HUES48 (cell line): Measurements from ENCODE around the gene SIMC1.
"Not testable (repeated sequence)": the region's sequence is repeated elsewhere in the genome, so short reads cannot be mapped to it uniquely, and the experiment has no call there.

ENCODE experiments used
- H3K27ac ChIP-seq: one replicate; pipeline ENCODE4 v1.7.0; 2013; ENCODE audit warnings: low read depth, low read length, inconsistent platforms
- H3K27me3 ChIP-seq: 2 replicates; pipeline ENCODE4 v1.6.1; 2013; ENCODE audit warnings: mild to moderate bottlenecking, low read length; ENCODE audit not compliant: control insufficient read depth, insufficient read depth
- H3K36me3 ChIP-seq: 2 replicates; pipeline ENCODE4 v1.6.1; 2013; ENCODE audit warnings: low read length; ENCODE audit not compliant: control insufficient read depth, insufficient read depth
- H3K4me1 ChIP-seq: 2 replicates; pipeline ENCODE4 v1.6.1; 2013; ENCODE audit warnings: mild to moderate bottlenecking, low read length; ENCODE audit not compliant: control insufficient read depth, insufficient read depth
- H3K4me3 ChIP-seq: 2 replicates; pipeline ENCODE4 v1.5.1; 2013; ENCODE audit warnings: mild to moderate bottlenecking, low read depth, low read length
- H3K9ac ChIP-seq: 2 replicates; pipeline ENCODE4 v1.6.1; 2013; ENCODE audit warnings: mild to moderate bottlenecking, low read depth, low read length, moderate library complexity
- H3K9me3 ChIP-seq: 2 replicates; pipeline ENCODE4 v1.6.1; 2013; ENCODE audit warnings: low read length; ENCODE audit not compliant: control insufficient read depth, insufficient read depth

The SIMC1 gene

DNA sequence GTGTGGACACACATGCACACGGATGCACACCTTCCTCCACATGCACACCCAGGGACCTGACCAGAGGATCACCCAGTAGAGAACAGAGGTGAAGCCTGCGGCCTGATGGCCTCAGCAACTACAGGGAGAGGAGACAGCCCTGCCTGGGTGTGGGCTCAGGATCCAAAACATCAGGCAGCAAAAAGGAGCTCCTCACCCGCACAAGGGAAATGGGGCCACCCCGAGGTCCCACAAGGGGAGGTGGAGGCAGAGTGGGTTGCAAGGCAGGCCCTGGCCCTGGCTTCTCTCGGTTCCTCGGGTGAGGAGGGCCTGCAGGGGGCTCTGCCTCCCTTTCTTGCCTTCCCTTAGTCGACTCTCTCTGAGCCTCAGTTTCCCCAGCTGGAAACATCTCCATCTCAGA, 41.4 kb upstream of the SIMC1 start:
- not testable (repeated sequence) for H3K36me3 ChIP-seq, H3K9ac ChIP-seq, H3K4me3 ChIP-seq, H3K4me1 ChIP-seq, H3K9me3 ChIP-seq, H3K27ac ChIP-seq
- peaks cover 61% of the 10 kb centered on the region for H3K27me3 ChIP-seq

DNA sequence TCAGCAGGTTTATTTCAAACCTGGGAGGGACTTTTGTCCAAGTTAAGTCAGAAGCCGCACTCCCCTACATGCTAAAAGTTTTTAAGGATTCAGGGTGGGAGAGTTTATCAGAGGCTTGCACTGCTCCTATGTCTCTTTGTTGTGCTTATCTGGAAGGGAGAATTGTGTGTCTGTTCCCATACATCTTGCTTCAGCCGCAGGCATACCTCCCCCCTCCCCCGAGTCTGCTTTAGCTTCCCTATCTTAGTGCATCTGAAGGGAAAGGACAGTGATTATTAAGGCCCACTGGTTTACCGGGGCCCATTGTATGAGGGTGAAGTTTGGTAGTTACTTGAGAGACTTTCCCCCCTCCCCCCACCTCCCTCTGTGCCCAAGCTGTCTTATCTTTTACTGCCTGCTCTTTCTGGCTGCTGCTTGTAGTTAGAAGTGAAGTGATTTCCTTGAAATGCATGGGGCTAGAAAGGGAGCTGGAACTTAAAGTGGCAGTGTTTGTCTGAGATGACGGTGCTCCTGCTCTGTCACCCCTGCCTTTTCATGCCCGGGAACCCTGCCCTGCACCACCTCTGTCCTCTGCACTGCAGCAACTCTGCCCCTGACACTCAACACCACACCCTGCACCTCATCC, 40.9 kb upstream of the SIMC1 start:
- not testable (repeated sequence) for H3K9me3 ChIP-seq, H3K27ac ChIP-seq, H3K9ac ChIP-seq, H3K36me3 ChIP-seq, H3K4me3 ChIP-seq, H3K4me1 ChIP-seq
- H3K27me3 ChIP-seq: peaks cover 57% of the 10 kb centered on the region

DNA sequence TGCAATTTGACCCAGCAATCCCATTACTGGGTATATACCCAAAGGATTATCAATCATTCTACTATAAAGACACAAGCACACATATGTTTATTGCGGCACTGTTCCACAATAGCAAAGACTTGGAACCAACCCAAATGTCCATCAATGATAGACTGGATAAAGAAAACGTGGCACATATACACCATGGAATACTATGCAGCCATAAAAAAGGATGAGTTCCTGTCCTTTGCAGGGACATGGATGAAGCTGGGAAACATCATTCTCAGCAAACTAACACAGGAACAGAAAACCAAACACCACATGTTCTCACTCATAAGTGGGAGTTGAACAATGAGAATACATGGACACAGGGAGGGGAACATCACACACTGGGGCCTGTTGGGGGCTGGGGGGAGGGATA, 39.9 kb upstream of the SIMC1 start:
- peaks cover 52% of the 10 kb centered on the region for H3K27me3 ChIP-seq
- not testable (repeated sequence) for H3K27ac ChIP-seq, H3K9me3 ChIP-seq, H3K4me3 ChIP-seq, H3K9ac ChIP-seq, H3K4me1 ChIP-seq, H3K36me3 ChIP-seq

DNA sequence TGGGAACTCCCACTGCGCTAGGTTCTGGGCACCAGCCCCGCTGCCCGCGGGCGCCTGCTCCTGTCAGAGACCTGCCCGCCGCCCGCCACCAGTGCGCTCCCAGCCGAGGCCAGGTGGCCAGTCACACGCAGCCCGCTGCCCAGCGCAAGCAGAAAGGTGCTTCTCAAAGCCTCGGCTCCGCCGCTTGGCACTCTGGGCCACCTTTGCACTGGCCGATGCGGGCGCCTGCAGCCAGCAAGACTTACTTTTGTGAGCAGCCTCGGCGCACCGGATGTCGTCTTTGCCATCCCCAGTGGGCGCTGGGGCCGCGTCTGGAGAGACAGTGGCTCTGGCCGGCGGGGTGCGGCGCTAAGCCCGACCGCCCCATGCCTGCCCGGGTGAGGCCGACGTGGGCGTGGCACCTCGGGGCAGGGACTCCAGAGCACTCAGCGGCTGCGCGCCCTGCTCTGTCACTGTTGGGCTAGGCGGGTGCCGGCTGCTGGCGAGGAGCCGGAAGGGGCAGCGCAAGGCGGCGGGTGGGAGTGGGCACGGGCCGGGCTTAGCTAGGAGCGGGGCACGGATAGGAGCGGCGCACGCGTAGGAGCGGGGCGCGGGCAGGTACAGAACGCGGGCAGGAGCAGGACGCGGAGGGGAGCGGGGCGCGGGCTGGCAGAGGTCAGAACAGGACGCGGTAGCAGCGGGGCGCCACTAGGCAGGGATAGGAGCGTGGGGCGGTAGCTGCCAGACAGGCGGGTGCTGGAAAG, 39.1 kb upstream of the SIMC1 start:
- H3K27me3 ChIP-seq: peaks cover 46% of the 10 kb centered on the region
- not testable (repeated sequence) for H3K9ac ChIP-seq, H3K36me3 ChIP-seq, H3K4me1 ChIP-seq, H3K27ac ChIP-seq, H3K9me3 ChIP-seq
- H3K4me3 ChIP-seq: peak overlapping the region; percentile 58

DNA sequence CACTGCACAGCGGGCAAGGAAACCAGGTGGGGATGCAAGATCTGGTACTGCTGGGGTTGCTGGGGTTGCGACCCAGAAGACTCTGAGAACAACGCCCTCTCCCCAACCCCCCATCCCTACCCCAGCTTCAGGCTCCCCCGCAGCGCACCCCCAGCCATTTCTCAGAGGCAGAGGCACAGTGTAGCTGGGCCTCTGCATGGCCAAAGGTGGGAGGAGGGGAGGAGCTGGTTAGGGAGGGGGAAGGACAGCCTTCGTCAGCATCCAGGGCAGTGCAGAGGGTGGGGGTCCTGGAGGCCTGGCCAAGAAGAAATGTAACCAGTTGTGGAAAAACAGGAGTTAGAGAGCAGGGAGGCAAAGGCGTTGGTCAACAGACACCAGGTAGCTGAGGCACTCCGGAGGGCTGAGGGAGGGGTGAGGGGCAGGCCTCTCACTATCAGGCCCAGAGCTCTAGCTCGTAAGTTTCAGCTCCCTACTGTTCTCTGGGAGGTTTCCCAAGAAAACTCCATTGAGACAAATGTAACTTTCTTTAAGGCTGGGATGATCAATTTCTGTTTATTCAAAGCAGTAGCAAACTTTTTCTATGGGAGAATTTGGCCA, 38.3 kb upstream of the SIMC1 start:
- not testable (repeated sequence) for H3K27ac ChIP-seq, H3K9ac ChIP-seq, H3K9me3 ChIP-seq, H3K4me1 ChIP-seq, H3K36me3 ChIP-seq
- Histone ChIP-seq H3K4me3 (peak overlapping the region; percentile 58; the same call in 1 of the 2 replicates), H3K27me3 (peaks cover 43% of the 10 kb centered on the region)

DNA sequence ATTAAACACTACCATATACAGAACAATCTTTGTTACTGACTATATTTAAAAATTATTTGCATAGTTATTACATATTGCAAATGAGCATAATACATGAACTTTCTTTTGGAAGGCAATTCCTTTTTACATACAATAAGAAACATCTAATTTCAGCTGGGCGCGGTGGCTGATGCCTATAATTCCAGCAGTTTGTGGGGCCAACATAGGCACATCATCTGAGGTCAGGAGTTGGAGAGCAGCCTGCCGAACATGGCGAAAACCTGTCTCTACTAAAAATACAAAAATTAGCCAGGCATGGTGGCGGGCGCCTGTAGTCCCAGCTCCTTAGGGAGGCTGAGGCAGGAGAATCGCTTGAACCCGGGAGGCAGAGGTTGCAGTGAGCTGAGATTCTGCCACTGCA, 36.4 kb upstream of the SIMC1 start:
- no peak overlapping the region for H3K9ac ChIP-seq
- H3K27me3 ChIP-seq: peaks cover 35% of the 10 kb centered on the region
- H3K4me3 ChIP-seq: no peak overlapping the region
- no peaks in the 10 kb centered on the region for H3K36me3 ChIP-seq
- no peak overlapping the region for H3K27ac ChIP-seq
- H3K4me1 ChIP-seq: no peaks in the 10 kb centered on the region
- H3K9me3 ChIP-seq: no peaks in the 10 kb centered on the region

DNA sequence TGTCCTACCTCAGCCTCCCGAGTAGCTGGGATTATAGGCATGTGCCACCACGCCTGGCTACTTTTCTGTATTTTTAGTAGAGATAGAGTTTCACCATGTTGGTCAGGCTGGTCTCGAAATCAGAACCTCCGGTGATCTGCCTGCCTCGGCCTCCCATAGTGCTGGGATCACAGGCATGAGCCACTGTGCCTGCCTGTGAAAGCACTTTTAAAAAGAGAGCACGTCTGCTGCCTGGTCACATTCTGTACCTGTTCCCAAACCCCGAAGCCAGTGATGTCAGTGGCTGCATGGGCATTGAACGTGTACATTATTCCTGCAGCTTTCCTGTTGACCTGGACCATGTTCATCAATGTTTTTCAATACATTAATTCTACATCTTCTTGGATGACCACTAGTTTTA, 35.1 kb upstream of the SIMC1 start:
- Histone ChIP-seq H3K9ac (no peak overlapping the region), H3K9me3 (no peaks in the 10 kb centered on the region), H3K4me3 (no peak overlapping the region), H3K27me3 (peaks cover 23% of the 10 kb centered on the region), H3K4me1 (no peaks in the 10 kb centered on the region), H3K27ac (no peak overlapping the region), H3K36me3 (no peaks in the 10 kb centered on the region)

DNA sequence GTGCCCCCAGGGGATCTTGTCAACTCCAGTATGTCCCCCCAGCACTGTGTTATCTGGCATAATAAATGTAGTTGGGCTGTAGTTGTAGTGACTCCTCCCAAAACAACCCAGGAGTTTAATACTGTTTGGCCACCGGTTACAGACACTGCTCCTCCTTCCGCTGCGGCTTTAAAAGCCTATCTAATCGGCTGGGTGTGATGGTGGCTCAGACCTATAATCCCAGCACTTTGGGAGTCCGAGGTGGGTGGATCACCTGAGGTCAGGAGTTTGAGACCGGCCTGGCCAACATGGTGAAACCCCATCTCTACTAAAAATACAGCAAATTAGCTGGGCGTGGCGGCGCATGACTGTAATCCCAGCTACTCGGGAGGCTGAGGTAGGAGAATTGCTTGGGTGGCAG, 34.7 kb upstream of the SIMC1 start:
- not testable (repeated sequence) for H3K4me1 ChIP-seq, H3K9ac ChIP-seq, H3K4me3 ChIP-seq, H3K36me3 ChIP-seq, H3K9me3 ChIP-seq, H3K27ac ChIP-seq
- peaks cover 19% of the 10 kb centered on the region for H3K27me3 ChIP-seq

DNA sequence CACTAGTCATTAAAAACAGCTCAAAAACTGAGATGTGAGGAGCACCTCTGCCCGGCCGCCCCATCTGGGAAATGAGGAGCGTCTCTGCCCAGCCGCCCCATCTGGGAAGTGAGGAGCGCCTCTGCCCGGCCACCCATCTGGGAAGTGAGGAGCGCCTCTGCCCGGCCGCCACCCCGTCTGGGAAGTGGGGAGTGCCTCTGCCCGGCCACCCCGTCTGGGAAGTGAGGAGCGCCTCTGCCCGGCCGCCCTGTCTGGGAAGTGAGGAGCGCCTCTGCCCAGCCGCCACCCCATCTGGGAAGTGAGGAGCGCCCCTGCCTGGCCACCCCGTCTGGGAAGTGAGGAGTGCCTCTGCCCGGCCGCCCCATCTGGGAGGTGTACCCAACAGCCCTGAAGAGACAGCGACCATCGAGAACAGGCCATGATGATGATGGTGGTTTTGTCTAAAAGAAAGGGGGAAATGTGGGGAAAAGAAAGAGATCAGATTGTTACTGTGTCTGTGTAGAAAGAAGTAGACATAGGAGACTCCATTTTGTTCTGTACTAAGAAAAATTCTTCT, 23.7 kb upstream of the SIMC1 start:
- not testable (repeated sequence) for H3K27me3 ChIP-seq, H3K9me3 ChIP-seq, H3K27ac ChIP-seq, H3K36me3 ChIP-seq, H3K4me1 ChIP-seq, H3K9ac ChIP-seq, H3K4me3 ChIP-seq

DNA sequence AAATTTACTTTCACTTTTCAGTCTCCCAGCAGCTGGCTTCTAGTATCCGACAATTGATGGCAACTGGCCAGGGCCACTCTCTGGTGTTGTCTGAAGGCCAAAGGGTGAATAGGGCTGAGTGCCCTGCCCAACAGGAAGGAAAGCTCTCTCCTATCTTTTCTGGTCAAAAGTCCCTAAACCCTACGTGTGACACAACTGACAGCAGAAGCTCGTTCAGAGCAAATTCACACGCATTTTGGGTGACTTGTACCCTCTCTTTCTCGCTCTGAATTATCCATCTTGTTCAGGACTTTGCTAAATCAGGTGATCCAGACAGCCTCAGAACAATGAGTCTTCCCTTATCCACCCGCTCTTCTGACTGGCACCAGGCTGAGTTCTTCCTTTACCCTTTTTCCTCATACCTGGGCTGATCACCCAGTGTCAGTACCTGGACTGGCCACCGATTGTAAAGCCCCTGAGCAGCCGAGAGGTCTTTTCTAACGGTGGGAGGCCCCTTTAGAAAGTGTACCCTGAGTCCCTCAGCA, 21.8 kb upstream of the SIMC1 start:
- not testable (repeated sequence) for H3K4me1 ChIP-seq, H3K27me3 ChIP-seq, H3K4me3 ChIP-seq, H3K9ac ChIP-seq, H3K36me3 ChIP-seq, H3K9me3 ChIP-seq, H3K27ac ChIP-seq

DNA sequence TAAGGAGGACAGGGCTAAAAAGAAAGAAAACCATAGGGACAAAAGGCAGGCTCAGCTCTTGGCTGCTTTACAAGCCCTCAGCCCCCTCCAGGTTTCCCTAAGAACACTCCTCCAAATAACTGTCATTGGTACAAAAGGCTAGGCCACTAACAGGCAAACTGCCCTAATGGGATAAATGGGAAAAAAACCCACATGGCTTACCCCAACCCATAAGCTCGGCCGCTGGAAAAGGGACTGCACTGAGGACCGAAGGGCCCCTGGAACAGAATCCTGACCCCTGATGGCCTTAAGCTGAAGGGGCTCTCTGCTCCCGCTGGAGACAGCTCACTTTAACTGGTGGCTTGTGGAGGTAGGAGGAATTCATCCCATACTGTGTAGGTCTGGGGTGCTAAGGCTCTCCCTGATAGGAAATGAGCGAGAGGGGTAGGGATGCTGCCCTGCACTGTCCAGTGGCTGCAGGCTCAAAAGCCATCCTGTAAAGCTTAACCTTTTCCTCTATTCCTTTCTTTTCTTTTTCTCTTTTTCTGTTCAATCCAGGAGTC, 21.0 kb upstream of the SIMC1 start:
- H3K4me3 ChIP-seq, H3K27ac ChIP-seq, H3K27me3 ChIP-seq, H3K9ac ChIP-seq, H3K9me3 ChIP-seq, H3K4me1 ChIP-seq, H3K36me3 ChIP-seq: not testable (repeated sequence)
